Activated CD8-positive, alpha-beta memory T cell treated with anti-CD3 and anti-CD28 coated beads for 4 hours (primary cell): ENCODE data around the gene EFNA4.

ENCODE experiments used
- DNase-seq, 2 donors: peaks; one replicate each; pipeline ENCODE4 v3.0.0-alpha.2; 2020; ENCODE audit warnings: low read depth in 2 of 2

EFNA4 gene

GRCh38 chr1:155073377-155074242 is 10.1 kb downstream of the EFNA4 start:
- DNase-seq = no peak

- DNase-seq = no peak
Measured at GRCh38 chr1:155075535-155075934, 12.0 kb downstream of the EFNA4 start.

- DNase-seq = no peak
Measured at GRCh38 chr1:155076371-155076770, 12.8 kb downstream of the EFNA4 start.

- no peak for DNase-seq
Measured at GRCh38 chr1:155077346-155077745, 13.8 kb downstream of the EFNA4 start.

GRCh38 chr1:155077758-155078445 is 14.4 kb downstream of the EFNA4 start:
- no peak for DNase-seq

GRCh38 chr1:155078469-155079209 is 15.1 kb downstream of the EFNA4 start, which contains the start of gene EFNA3:
TSS of gene EFNA3 (plus strand) at chr1:155078837. CDS start at chr1:155078942, 105 bp downstream.
- no peak for DNase-seq

GRCh38 chr1:155079210-155079486 is 15.6 kb downstream of the EFNA4 start:
- DNase-seq = no peak

- no peak for DNase-seq
Measured at GRCh38 chr1:155079487-155080311, 16.2 kb downstream of the EFNA4 start.

GRCh38 chr1:155080312-155081228 is 17.0 kb downstream of the EFNA4 start:
- no peak for DNase-seq

GRCh38 chr1:155081472-155082300 is 18.1 kb downstream of the EFNA4 start:
- no peak for DNase-seq

GRCh38 chr1:155082301-155083051 is 18.9 kb downstream of the EFNA4 start:
- no peak for DNase-seq

GRCh38 chr1:155083052-155083541 is 19.6 kb downstream of the EFNA4 start:
- DNase-seq = no peak

GRCh38 chr1:155083865-155084721 is 20.6 kb downstream of the EFNA4 start:
- no peak for DNase-seq

- peak; percentile 78 for DNase-seq
Measured at GRCh38 chr1:155084722-155085503, 21.4 kb downstream of the EFNA4 start.

GRCh38 chr1:155085504-155086127 is 22.1 kb downstream of the EFNA4 start:
- peak; percentile 61 to 75 for DNase-seq

GRCh38 chr1:155086128-155086741 is 22.7 kb downstream of the EFNA4 start:
- peak; percentile 52 for DNase-seq
